Psoas muscle (tissue), 8 donors: ENCODE data around the gene RPSA. TPM values are rescaled to one million over a fixed set of nuclear protein-coding genes. Genes with fewer than 3 reads are reported as not detected.

ENCODE experiments used
- ATAC-seq, 4 donors: fragments of 200-7000 bp; cut with Tn5 transposase; one replicate each; pipeline ENCODE4 v1.9.1; 2020; ENCODE audit warnings: moderate library complexity in 3 of 4, mild to moderate bottlenecking in 2 of 4
- DNase-seq, 2 donors: peaks; one replicate each; pipeline ENCODE4 v3.0.0-alpha.2; 2020
- H3K27ac ChIP-seq: fragments of 200-600 bp; one replicate; pipeline ENCODE4 v1.8.0; 2022
- H3K27me3 ChIP-seq, 3 donors: fragments of 200-600 bp in 1 of 3; one replicate each; pipeline versions ENCODE4 v1.6.1 to v1.8.0; 2013 to 2022; ENCODE audit warnings: low read length in 2 of 3, mild to moderate bottlenecking in 2 of 3, moderate library complexity in 1 of 3; ENCODE audit not compliant: insufficient read depth in 3 of 3
- H3K36me3 ChIP-seq, 2 donors: fragments of 200-600 bp in 1 of 2; one replicate each; pipeline versions ENCODE4 v1.6.1 to v1.8.0; 2013 to 2022; ENCODE audit warnings: low read depth in 1 of 2, mild to moderate bottlenecking in 1 of 2, moderate library complexity in 1 of 2; ENCODE audit not compliant: insufficient read depth in 1 of 2
- H3K4me1 ChIP-seq: fragments of 200-600 bp; one replicate; pipeline ENCODE4 v1.8.0; 2022
- H3K4me3 ChIP-seq: fragments of 200-600 bp; one replicate; pipeline ENCODE4 v1.8.0; 2022; ENCODE audit warnings: mild to moderate bottlenecking
- H3K9me3 ChIP-seq: fragments of 200-600 bp; one replicate; pipeline ENCODE4 v1.8.0; 2022
- CTCF ChIP-seq: fragments of 200-600 bp; IDR thresholded peaks from one replicate; pipeline ENCODE4 v1.8.0; 2022; ENCODE audit warnings: antibody characterized with exemption
- WGBS, 3 donors: extraction: QIAGEN DNeasy Blood & Tissue Kit; methylation state at CpG; one replicate each; pipeline versions ENCODE4 v1.1.6 to v1.1.7; 2013; 5-methylcytosine and 5-hydroxymethylcytosine counted together
- intact Hi-C, 2 donors: fragments of 100-400 bp; cut with DNase I; formaldehyde crosslinking; loops; one replicate each; pipeline versions ENCODE4 v1.11.0 to v1.14.2; 2022
- polyA plus RNA-seq, 3 donors: library from polyadenylated mRNA; stranded (reverse); fragments of 200-250 nt; gene quantifications; one replicate each; pipeline ENCODE4 v1.2.3, GENCODE V29; 2013
- total RNA-seq, 4 donors: library from RNA; stranded (reverse); fragmentation: NEBNext Ultra II Directional in 2 of 4; extraction: Animal tissue kit (Norgen Biotek cat#: 25700) in 2 of 4; gene quantifications; one replicate each; pipeline versions ENCODE4 v1.2.1 to v1.2.4, GENCODE V29; 2021 to 2023
- donor health status: healthy with polysubstance abuse.
- donor health status: DM: no; HTN: no; CAD: no; lungs with moderate emphysema.
- donor health status: Bipolar disorder and iron deficiency.
- donor health status: healthy.
- donor health status: DM: yes; HTN: yes; CAD: no.
- donor health status: DM: no; HTN: no; CAD: no.
- donor health status: DM: no; HTN: no; CAD: no.
- donor health status: DM: yes; HTN: yes; CAD: no.

RPSA gene
- total and polyA plus RNA-seq, 7 donors = 285 to 1,445 (median 738) TPM

DNA sequence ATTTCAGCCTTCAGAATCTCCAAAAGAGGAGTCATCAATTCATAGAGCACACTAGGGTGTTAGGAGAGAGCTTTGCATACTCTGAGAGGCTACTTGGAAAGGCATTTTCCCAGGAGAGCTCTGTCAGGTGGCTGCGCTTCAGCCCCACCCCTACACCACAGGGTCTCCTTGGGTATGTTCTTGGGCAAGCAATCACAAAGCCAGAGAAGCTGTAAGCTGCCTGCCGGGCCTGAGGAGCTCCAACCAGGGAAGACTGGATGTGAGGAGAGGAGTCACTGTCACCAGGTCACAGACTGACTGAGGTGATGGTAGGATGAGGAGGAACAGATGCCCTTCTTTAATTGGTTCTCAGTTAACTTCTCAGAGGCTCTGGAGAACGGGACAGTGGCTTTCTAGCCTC lies 9.8 kb upstream of the RPSA start:
- WGBS, 3 donors = 86 to 89% (median 86%) methylated on average over 3 of the region's 3 CpGs
- intact Hi-C loops = loop anchor here in 1 of 2 donors (10.0 kb wide), 1 partner anchor 292 kb away; the partner anchor contains the start of genes GORASP1 and TTC21A
- ATAC-seq (no peak), DNase-seq (no peak)
- Histone ChIP-seq H3K36me3 (peaks cover 10 to 74% of the 10 kb centered on the region in 2 donors), H3K4me3 (no peak overlapping the region), H3K27ac (no peak overlapping the region), H3K9me3 (no peaks in the 10 kb centered on the region), H3K4me1 (no peaks in the 10 kb centered on the region), H3K27me3 (no peaks in the 10 kb centered on the region)
- no peak for TF ChIP-seq CTCF

- 76 to 94% (median 94%) methylated on average over 4 of the region's 4 CpGs for WGBS, 3 donors
- Histone ChIP-seq H3K36me3 (peaks cover 7 to 61% of the 10 kb centered on the region in 2 donors), H3K27me3 (no peaks in the 10 kb centered on the region), H3K4me3 (no peak overlapping the region), H3K4me1 (no peaks in the 10 kb centered on the region), H3K9me3 (no peaks in the 10 kb centered on the region), H3K27ac (no peak overlapping the region)
- ATAC-seq (no peak), DNase-seq (no peak)
- TF ChIP-seq CTCF = no peak
- intact Hi-C loops = loop anchor here in 1 of 2 donors (10.0 kb wide), 1 partner anchor 294 kb away; the partner anchor contains the start of genes GORASP1 and TTC21A
These were observed 7.8 kb upstream of the RPSA start for GRCh38 chr3:39398700-39399099.

DNA sequence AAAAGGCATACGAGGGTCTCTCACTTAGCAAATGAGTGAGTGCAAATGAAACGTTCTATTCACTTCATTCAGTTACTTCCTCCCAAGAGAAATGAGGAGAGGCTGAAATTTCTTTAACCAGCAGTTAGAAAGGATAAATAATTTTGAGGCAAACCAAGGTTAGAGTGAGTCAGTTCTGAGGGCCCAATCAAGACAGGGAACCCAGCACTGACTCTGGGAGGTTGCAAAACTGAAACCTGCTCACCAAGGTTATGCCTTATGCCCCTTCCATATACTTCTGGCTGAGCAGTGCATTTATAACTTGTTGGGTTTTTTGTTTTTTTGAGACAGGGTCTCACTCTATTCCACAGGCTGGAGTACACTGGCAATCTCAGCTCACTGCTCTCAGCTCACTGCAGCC lies 4.5 kb upstream of the RPSA start:
- H3K9me3 ChIP-seq = no peaks in the 10 kb centered on the region
- TF ChIP-seq CTCF = no peak
- H3K27ac ChIP-seq = no peak overlapping the region
- ATAC-seq (no peak), DNase-seq (no peak)
- WGBS, 3 donors = 50 to 53% (median 51%) methylated on average over 2 of the region's 2 CpGs
- no peaks in the 10 kb centered on the region for H3K27me3 ChIP-seq
- H3K36me3 ChIP-seq = peaks cover 3 to 28% of the 10 kb centered on the region in 2 donors
- intact Hi-C loops = loop anchor here in 1 of 2 donors (10.0 kb wide), 1 partner anchor 903 kb away; the partner anchor contains the start of gene EIF1B
- no peaks in the 10 kb centered on the region for H3K4me1 ChIP-seq
- H3K4me3 ChIP-seq = no peak overlapping the region

DNA sequence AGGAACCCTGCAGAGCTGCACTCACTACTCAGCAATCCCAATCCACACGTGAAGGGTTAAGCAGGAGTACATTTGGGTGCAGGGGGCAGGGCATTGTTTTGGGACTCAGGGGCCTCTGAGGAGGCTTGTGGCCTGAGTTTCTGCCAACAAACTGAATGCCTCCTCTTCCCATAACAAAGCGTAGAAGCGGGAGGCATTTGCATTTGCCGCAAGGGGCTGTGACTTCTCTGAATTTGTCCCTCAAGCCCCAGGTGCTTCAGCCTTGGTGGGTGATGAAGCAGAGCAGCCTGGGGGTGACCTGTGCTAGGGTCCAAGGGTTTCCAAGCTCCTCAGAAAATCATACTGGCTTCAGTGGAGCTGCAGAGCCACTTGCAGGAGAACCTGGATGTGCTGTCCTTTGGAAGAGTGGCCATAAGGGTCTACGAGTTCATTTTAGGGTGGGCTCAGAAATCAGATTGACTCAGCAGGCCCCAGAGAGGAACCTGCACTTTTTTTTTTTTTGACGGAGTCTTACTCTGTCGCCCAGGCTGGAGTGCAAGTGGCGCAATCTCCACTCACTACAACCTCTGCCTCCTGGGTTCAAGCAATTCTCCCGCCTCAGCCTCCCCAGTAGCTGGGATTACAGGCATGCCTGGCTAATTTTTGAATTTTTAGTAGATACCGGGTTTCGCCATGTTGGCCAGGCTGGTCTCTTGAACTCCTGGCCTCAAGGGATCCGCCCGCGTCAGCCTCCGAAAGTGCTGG lies 1.4 kb upstream of the RPSA start:
- ATAC-seq (no peak), DNase-seq (no peak)
- TF ChIP-seq CTCF = no peak
- no peaks in the 10 kb centered on the region for H3K27me3 ChIP-seq
- H3K9me3 ChIP-seq = no peaks in the 10 kb centered on the region
- WGBS, 3 donors = 81 to 95% (median 86%) methylated on average over 15 of the region's 15 CpGs
- peaks cover 12% of the 10 kb centered on the region for H3K4me1 ChIP-seq
- H3K36me3 ChIP-seq = peaks cover 3 to 33% of the 10 kb centered on the region in 2 donors
- no peak overlapping the region for H3K27ac ChIP-seq
- H3K4me3 ChIP-seq = no peak overlapping the region
- intact Hi-C loops = loop anchor here in 1 of 2 donors (10.0 kb wide), 1 partner anchor 900 kb away; the partner anchor contains the start of gene EIF1B
